Hepatocyte (in vitro differentiated cells): Measurements from ENCODE around the gene HIVEP1. TPM values are rescaled to one million over a fixed set of nuclear protein-coding genes. Genes with fewer than 3 reads are reported as not detected.
A peak's percentile ranks its signal among the peaks of the same experiment; 100 is the strongest.

Experiments used
- DNase-seq: peaks from one replicate; pipeline ENCODE4 v3.0.0-alpha.2; 2016; ENCODE audit warnings: low spot score
- H2AFZ ChIP-seq: fragments of 200-600 bp; sonication (generic); 2 replicates; pipeline ENCODE4 v1.6.0; 2016; ENCODE audit warnings: antibody characterized with exemption, mild to moderate bottlenecking
- H3K27ac ChIP-seq: fragments of 200-600 bp; sonication (generic); 2 replicates; pipeline ENCODE4 v1.5.1; 2016; ENCODE audit warnings: mild to moderate bottlenecking
- H3K27me3 ChIP-seq: fragments of 200-600 bp; sonication (generic); 2 replicates; pipeline ENCODE4 v1.6.1; 2016
- H3K36me3 ChIP-seq: fragments of 200-600 bp; sonication (generic); replicated peaks from 2 replicates; pipeline ENCODE4 v1.5.1; 2016; ENCODE audit warnings: low read depth; ENCODE audit not compliant: insufficient read depth
- H3K4me1 ChIP-seq: fragments of 200-600 bp; sonication (generic); 2 replicates; pipeline ENCODE4 v1.5.1; 2016; ENCODE audit warnings: mild to moderate bottlenecking, moderate library complexity; ENCODE audit not compliant: insufficient read depth
- H3K4me2 ChIP-seq: fragments of 200-600 bp; sonication (generic); 2 replicates; pipeline ENCODE4 v1.6.0; 2016
- H3K4me3 ChIP-seq: fragments of 200-600 bp; sonication (generic); 2 replicates; pipeline ENCODE4 v1.5.1; 2016; ENCODE audit warnings: mild to moderate bottlenecking
- H3K79me2 ChIP-seq: fragments of 200-600 bp; sonication (generic); 2 replicates; pipeline ENCODE4 v1.6.0; 2017; ENCODE audit warnings: mild to moderate bottlenecking
- H3K9me2 ChIP-seq: fragments of 200-600 bp; sonication (generic); replicated peaks from 2 replicates; pipeline ENCODE4 v1.6.0; 2017; ENCODE audit warnings: mild to moderate bottlenecking; ENCODE audit not compliant: insufficient read depth
- H3K9me3 ChIP-seq: fragments of 200-600 bp; sonication (generic); 2 replicates; pipeline ENCODE4 v1.5.1; 2016; ENCODE audit warnings: low read depth, mild to moderate bottlenecking
- H4K20me1 ChIP-seq: fragments of 200-600 bp; sonication (generic); 2 replicates; pipeline ENCODE4 v1.6.0; 2016; ENCODE audit warnings: mild to moderate bottlenecking; ENCODE audit not compliant: insufficient read depth, poor library complexity, severe bottlenecking
- CTCF ChIP-seq: fragments of 200-600 bp; sonication (generic); IDR thresholded peaks from 2 replicates; pipeline ENCODE4 v1.5.1; 2016; ENCODE audit warnings: antibody characterized with exemption, mild to moderate bottlenecking; ENCODE audit not compliant: poor library complexity
- EZH2 ChIP-seq: fragments of 200-600 bp; sonication (generic); IDR thresholded peaks from 2 replicates; pipeline ENCODE4 v1.6.1; 2016; ENCODE audit warnings: antibody characterized with exemption, mild to moderate bottlenecking, borderline replicate concordance
- EZH2phosphoT487 ChIP-seq: fragments of 200-600 bp; sonication (generic); IDR thresholded peaks from one replicate; pipeline ENCODE4 v1.6.1; 2018; ENCODE audit warnings: antibody characterized with exemption, mild to moderate bottlenecking, low read depth, moderate library complexity; ENCODE audit not compliant: unreplicated experiment, severe bottlenecking
- WGBS: methylation state at CpG from one replicate; pipeline ENCODE4 v1.1.6; 2016; ENCODE audit warnings: low lambda C conversion rate; ENCODE audit errors: missing lambda C conversion rate; 5-methylcytosine and 5-hydroxymethylcytosine counted together
- polyA plus RNA-seq: library from polyadenylated mRNA; unstranded; fragments of >200 nt; fragmentation: Nextera tagmentation; extraction: Ambion mirVana; gene quantifications from 2 replicates; pipeline ENCODE4 v1.2.1, GENCODE V29; 2016
- total RNA-seq: library from RNA; depleted of rRNA; stranded (reverse); fragments of >200 nt; gene quantifications from 2 replicates; pipeline ENCODE4 v1.2.3, GENCODE V29; 2014

Gene HIVEP1
- total and polyA plus RNA-seq, 2 experiments from 2014 or later: 8.7 to 33.7 TPM

GRCh38 chr6:12148841-12149240 lies 136.7 kb downstream of the HIVEP1 start:
- WGBS: 74% methylated on average over 4 of the region's 4 CpGs

GRCh38 chr6:12149944-12150510 lies 137.9 kb downstream of the HIVEP1 start:
- 51% methylated on average over 11 of the region's 11 CpGs for WGBS
- no peaks in the 10 kb centered on the region for H3K27me3 ChIP-seq
- H3K27ac ChIP-seq: no peak overlapping the region
- no peaks in the 10 kb centered on the region for H3K79me2 ChIP-seq
- H4K20me1 ChIP-seq: no peaks in the 10 kb centered on the region
- no peaks in the 10 kb centered on the region for H3K36me3 ChIP-seq
- no peaks in the 10 kb centered on the region for H3K4me1 ChIP-seq
- no peak for DNase-seq
- H3K9me3 ChIP-seq: no peaks in the 10 kb centered on the region
- H3K9me2 ChIP-seq: no peaks in the 10 kb centered on the region
- TF ChIP-seq CTCF (no peak), EZH2phosphoT487 (no peak), EZH2 (no peak)
- no peak overlapping the region for H2AFZ ChIP-seq
- no peak overlapping the region for H3K4me2 ChIP-seq
- H3K4me3 ChIP-seq: no peak overlapping the region

More at GRCh38 chr6:12148841-12149240, 136.7 kb downstream of the HIVEP1 start:
- TF ChIP-seq CTCF (no peak), EZH2phosphoT487 (no peak), EZH2 (no peak)
- no peak overlapping the region for H3K27ac ChIP-seq
- H3K9me2 ChIP-seq: no peaks in the 10 kb centered on the region
- H3K27me3 ChIP-seq: no peaks in the 10 kb centered on the region
- DNase-seq: no peak
- H3K9me3 ChIP-seq: no peaks in the 10 kb centered on the region
- no peaks in the 10 kb centered on the region for H3K36me3 ChIP-seq
- no peak overlapping the region for H3K4me2 ChIP-seq
- H2AFZ ChIP-seq: no peak overlapping the region
- no peak overlapping the region for H3K4me3 ChIP-seq
- no peaks in the 10 kb centered on the region for H3K4me1 ChIP-seq
- H4K20me1 ChIP-seq: no peaks in the 10 kb centered on the region
- H3K79me2 ChIP-seq: no peaks in the 10 kb centered on the region

GRCh38 chr6:12150812-12151432 lies 138.8 kb downstream of the HIVEP1 start:
- TF ChIP-seq CTCF (peak; percentile 76), EZH2 (no peak), EZH2phosphoT487 (no peak)
- no peaks in the 10 kb centered on the region for H3K9me3 ChIP-seq
- H3K4me2 ChIP-seq: no peak overlapping the region
- H3K79me2 ChIP-seq: no peaks in the 10 kb centered on the region
- H2AFZ ChIP-seq: no peak overlapping the region
- no peaks in the 10 kb centered on the region for H3K36me3 ChIP-seq
- no peaks in the 10 kb centered on the region for H3K4me1 ChIP-seq
- 49% methylated on average over 7 of the region's 7 CpGs for WGBS
- H3K9me2 ChIP-seq: no peaks in the 10 kb centered on the region
- peak; percentile 52 for DNase-seq
- H4K20me1 ChIP-seq: no peaks in the 10 kb centered on the region
- H3K4me3 ChIP-seq: no peak overlapping the region
- no peaks in the 10 kb centered on the region for H3K27me3 ChIP-seq
- no peak overlapping the region for H3K27ac ChIP-seq
